Stimulated activated naive CD8-positive, alpha-beta T cell treated with anti-CD3 and anti-CD28 coated beads, Interleukin-15, Interleukin-2, amounts not matched to agents 100 U/mL and 50 U/mL, for 24 hours (primary cell): Measurements from ENCODE around the gene SLC9A1.
"Not testable (repeated sequence)": the region's sequence is repeated elsewhere in the genome, so short reads cannot be mapped to it uniquely, and the experiment has no call there.

Experiments
- ATAC-seq: fragments of 150-1000 bp; cut with Tn5 transposase; one replicate; pipeline ENCODE4 v1.10.0; 2021
- DNase-seq: peaks from one replicate; pipeline ENCODE4 v3.0.0; 2021

Gene SLC9A1

GRCh38 chr1:27132624-27133023 is 22.3 kb downstream of the SLC9A1 start:
- no peak for ATAC-seq
- DNase-seq = no peak

- no peak for ATAC-seq
- DNase-seq = no peak
Measured at GRCh38 chr1:27132147-27132546, 22.8 kb downstream of the SLC9A1 start.

- ATAC-seq (no peak), DNase-seq (no peak)
Measured at GRCh38 chr1:27130798-27131197, 24.1 kb downstream of the SLC9A1 start.

GRCh38 chr1:27129225-27129624 is 25.7 kb downstream of the SLC9A1 start:
- no peak for DNase-seq
- no peak for ATAC-seq

- DNase-seq = no peak
Measured at GRCh38 chr1:27127419-27127818, 27.5 kb downstream of the SLC9A1 start.

GRCh38 chr1:27126391-27126790 is 28.5 kb downstream of the SLC9A1 start:
- no peak for ATAC-seq
- DNase-seq = no peak

More at GRCh38 chr1:27127419-27127818, 27.5 kb downstream of the SLC9A1 start:
- no peak for ATAC-seq

- ATAC-seq, DNase-seq: not testable (repeated sequence)
Measured at GRCh38 chr1:27125125-27125524, 29.8 kb downstream of the SLC9A1 start.

GRCh38 chr1:27124405-27124804 is 30.5 kb downstream of the SLC9A1 start:
- ATAC-seq (no peak), DNase-seq (no peak)

GRCh38 chr1:27122652-27123051 is 32.3 kb downstream of the SLC9A1 start:
- ATAC-seq (peak; percentile 36), DNase-seq (no peak)

GRCh38 chr1:27120854-27121253 is 34.1 kb downstream of the SLC9A1 start:
- DNase-seq = no peak

GRCh38 chr1:27118440-27118689 is 36.6 kb downstream of the SLC9A1 start:
- no peak for ATAC-seq
- DNase-seq = no peak

More at GRCh38 chr1:27120854-27121253, 34.1 kb downstream of the SLC9A1 start:
- no peak for ATAC-seq

- no peak for DNase-seq
- no peak for ATAC-seq
Measured at GRCh38 chr1:27117733-27118439, 37.0 kb downstream of the SLC9A1 start.

- ATAC-seq (no peak), DNase-seq (no peak)
Measured at GRCh38 chr1:27116697-27117096, 38.2 kb downstream of the SLC9A1 start.

GRCh38 chr1:27116232-27116631 is 38.7 kb downstream of the SLC9A1 start:
- DNase-seq (no peak), ATAC-seq (no peak)

GRCh38 chr1:27114546-27114945 is 40.4 kb downstream of the SLC9A1 start:
- ATAC-seq (no peak), DNase-seq (no peak)

GRCh38 chr1:27113861-27114260 is 41.1 kb downstream of the SLC9A1 start:
- ATAC-seq = no peak
- DNase-seq = peak; percentile 35

- DNase-seq (peak; percentile 73), ATAC-seq (peak; percentile 98)
Measured at GRCh38 chr1:27111626-27112573, 43.0 kb downstream of the SLC9A1 start.

- peak; percentile 59 for DNase-seq
- no peak for ATAC-seq
Measured at GRCh38 chr1:27109103-27109822, 45.7 kb downstream of the SLC9A1 start.

GRCh38 chr1:27108588-27108987 is 46.3 kb downstream of the SLC9A1 start:
- ATAC-seq (no peak), DNase-seq (no peak)

GRCh38 chr1:27106561-27107323 is 48.2 kb downstream of the SLC9A1 start:
- DNase-seq (no peak), ATAC-seq (peak; percentile 53)

GRCh38 chr1:27105018-27105417 is 49.9 kb downstream of the SLC9A1 start:
- no peak for DNase-seq
- ATAC-seq = no peak

- no peak for ATAC-seq
- no peak for DNase-seq
Measured at GRCh38 chr1:27103498-27103897, 51.4 kb downstream of the SLC9A1 start.
